Ascending aorta (tissue), 2 donors: ENCODE results near the gene DENND11. TPM values are rescaled to one million over a fixed set of nuclear protein-coding genes. Genes with fewer than 3 reads are reported as not detected.

Experiments used
- DNase-seq, 2 donors: peaks; one replicate each; pipeline ENCODE4 v3.0.0-alpha.2; 2019; ENCODE audit warnings: low spot score in 2 of 2
- H3K27ac ChIP-seq, 2 donors: fragments of 200-600 bp; sonication (generic); one replicate each; pipeline ENCODE4 v1.5.1; 2016 to 2017; ENCODE audit warnings: mild to moderate bottlenecking in 1 of 2
- H3K27me3 ChIP-seq: fragments of 200-600 bp; sonication (generic); one replicate; pipeline ENCODE4 v1.5.1; 2017
- H3K36me3 ChIP-seq, 2 donors: fragments of 200-600 bp; sonication (generic); one replicate each; pipeline ENCODE4 v1.5.1; 2016
- H3K4me1 ChIP-seq, 2 donors: fragments of 200-600 bp; sonication (generic); one replicate each; pipeline ENCODE4 v1.5.1; 2016 to 2017; ENCODE audit warnings: mild to moderate bottlenecking in 1 of 2
- H3K4me3 ChIP-seq, 2 donors: fragments of 200-600 bp; sonication (generic); one replicate each; pipeline ENCODE4 v1.5.1; 2016 to 2017; ENCODE audit warnings: mild to moderate bottlenecking in 1 of 2
- H3K9me3 ChIP-seq, 2 donors: fragments of 200-600 bp; sonication (generic); one replicate each; pipeline ENCODE4 v1.5.1; 2016
- CTCF ChIP-seq, 3 experiments: fragments of 200-600 bp in 2 of 3; fragments of 450-650 bp in 1 of 3; sonication (generic) in 2 of 3; IDR thresholded peaks; one replicate each; pipeline ENCODE4 v1.5.1; 2016 to 2019; ENCODE audit warnings: antibody characterized with exemption in 3 of 3, mild to moderate bottlenecking in 1 of 3, moderate library complexity in 1 of 3
- intact Hi-C: fragments of 100-400 bp; cut with DNase I; formaldehyde crosslinking; loops from one replicate; pipeline ENCODE4 v1.15.1; 2023
- total RNA-seq: library from RNA; depleted of rRNA; stranded (reverse); fragments of >200 nt; gene quantifications from one replicate; pipeline ENCODE4 v1.1.0, GENCODE V29; 2016

The DENND11 gene
- total RNA-seq, 1 donor from 2014 or later: 10.4 TPM

- DNase-seq: no peak
- H3K27me3 ChIP-seq: no peaks in the 10 kb centered on the region
- H3K36me3 ChIP-seq: peaks cover 12 to 32% of the 10 kb centered on the region in 2 donors
- no peak overlapping the region for H3K4me3 ChIP-seq
- H3K4me1 ChIP-seq: peaks cover 0 to 11% of the 10 kb centered on the region in 2 donors
- no peak for TF ChIP-seq CTCF (IDR thresholded peaks at IDR 0.05)
- H3K27ac ChIP-seq: no peak overlapping the region
- no peaks in the 10 kb centered on the region for H3K9me3 ChIP-seq
- intact Hi-C loops: no loop called here
Observed at GRCh38 chr7:141671705-141672496, 30.1 kb downstream of the DENND11 start.

- H3K27me3 ChIP-seq: no peaks in the 10 kb centered on the region
- H3K4me3 ChIP-seq: no peak overlapping the region
- DNase-seq: no peak
- no peaks in the 10 kb centered on the region for H3K9me3 ChIP-seq
- no peak overlapping the region for H3K27ac ChIP-seq
- intact Hi-C loops: no loop called here
- H3K4me1 ChIP-seq: no peaks in the 10 kb centered on the region
- H3K36me3 ChIP-seq: peaks cover 35 to 56% of the 10 kb centered on the region in 2 donors
- TF ChIP-seq CTCF (IDR thresholded peaks at IDR 0.05): no peak
Observed at GRCh38 chr7:141668853-141669252, 33.1 kb downstream of the DENND11 start.

GRCh38 chr7:141666071-141666470 is 35.9 kb downstream of the DENND11 start:
- no peaks in the 10 kb centered on the region for H3K4me1 ChIP-seq
- H3K27ac ChIP-seq: no peak overlapping the region
- no peak for DNase-seq
- peaks cover 36 to 59% of the 10 kb centered on the region in 2 donors for H3K36me3 ChIP-seq
- intact Hi-C loops: no loop called here
- H3K4me3 ChIP-seq: no peak overlapping the region
- H3K27me3 ChIP-seq: no peaks in the 10 kb centered on the region
- TF ChIP-seq CTCF (IDR thresholded peaks at IDR 0.05): no peak
- H3K9me3 ChIP-seq: no peaks in the 10 kb centered on the region

GRCh38 chr7:141665208-141666035 is 36.5 kb downstream of the DENND11 start:
- Histone ChIP-seq H3K9me3 (no peaks in the 10 kb centered on the region), H3K27me3 (no peaks in the 10 kb centered on the region), H3K4me1 (no peaks in the 10 kb centered on the region), H3K4me3 (no peak overlapping the region), H3K36me3 (peaks cover 36 to 57% of the 10 kb centered on the region in 2 donors), H3K27ac (no peak overlapping the region)
- DNase-seq: no peak
- no peak for TF ChIP-seq CTCF (IDR thresholded peaks at IDR 0.05)
- intact Hi-C loops: no loop called here

GRCh38 chr7:141664450-141664849 is 37.5 kb downstream of the DENND11 start:
- Histone ChIP-seq H3K27ac (no peak overlapping the region), H3K36me3 (peaks cover 43 to 58% of the 10 kb centered on the region in 2 donors), H3K9me3 (no peaks in the 10 kb centered on the region), H3K4me3 (no peak overlapping the region), H3K27me3 (no peaks in the 10 kb centered on the region), H3K4me1 (no peaks in the 10 kb centered on the region)
- no peak for DNase-seq
- no peak for TF ChIP-seq CTCF (IDR thresholded peaks at IDR 0.05)
- intact Hi-C loops: no loop called here
